HG03520 (cell line): Measurements from ENCODE around the gene PLVAP.

ENCODE experiments used
- ATAC-seq: cut with Tn5 transposase; IDR thresholded peaks from one replicate; pipeline ENCODE4 v1.9.1; 2021; ENCODE audit warnings: mild to moderate bottlenecking, moderate library complexity; ENCODE audit not compliant: unreplicated experiment

Gene PLVAP

GRCh38 chr19:17376935-17377600 lies at the start of gene PLVAP:
Gene PLVAP, minus strand, starts transcription at chr19:17377342. Its CDS starts 54 bp downstream, at chr19:17377288.
- no peak for ATAC-seq

GRCh38 chr19:17424743-17425365 lies 47.7 kb upstream of the PLVAP start:
- no peak for ATAC-seq

- ATAC-seq: no peak
These were observed 46.5 kb upstream of the PLVAP start for GRCh38 chr19:17423429-17424208.

GRCh38 chr19:17421942-17422341 lies 44.8 kb upstream of the PLVAP start:
- no peak for ATAC-seq

- no peak for ATAC-seq
These were observed 43.4 kb upstream of the PLVAP start for GRCh38 chr19:17420475-17420924.

- ATAC-seq: peak; percentile 83
These were observed 42.7 kb upstream of the PLVAP start, which contains the start of gene MVB12A for GRCh38 chr19:17419621-17420474. Gene MVB12A, plus strand, starts transcription at chr19:17420047. Its CDS starts 89 bp downstream, at chr19:17420136.

- no peak for ATAC-seq
These were observed 42.0 kb upstream of the PLVAP start for GRCh38 chr19:17419154-17419620.

- ATAC-seq: no peak
These were observed 41.6 kb upstream of the PLVAP start for GRCh38 chr19:17418710-17419109.

GRCh38 chr19:17415121-17415520 lies 38.0 kb upstream of the PLVAP start:
- no peak for ATAC-seq

GRCh38 chr19:17414097-17414496 lies 37.0 kb upstream of the PLVAP start:
- no peak for ATAC-seq

- ATAC-seq: no peak
These were observed 34.7 kb upstream of the PLVAP start for GRCh38 chr19:17411801-17412200.

- no peak for ATAC-seq
These were observed 32.8 kb upstream of the PLVAP start for GRCh38 chr19:17409990-17410389.

GRCh38 chr19:17406887-17407196 lies 29.7 kb upstream of the PLVAP start:
- no peak for ATAC-seq

- no peak for ATAC-seq
These were observed 29.1 kb upstream of the PLVAP start for GRCh38 chr19:17406046-17406886.

GRCh38 chr19:17405250-17406045 lies 28.3 kb upstream of the PLVAP start, which contains the start of gene BST2:
Gene BST2, minus strand, starts transcription at chr19:17405630. Its CDS starts 55 bp downstream, at chr19:17405575.
- ATAC-seq: peak; percentile 77

- ATAC-seq: peak; percentile 20
These were observed 27.6 kb upstream of the PLVAP start for GRCh38 chr19:17404621-17405249.

- no peak for ATAC-seq
These were observed 26.9 kb upstream of the PLVAP start for GRCh38 chr19:17404015-17404414.
